ENCODE measurements around the gene ABCB10.
"Not testable (repeated sequence)": the region's sequence is repeated elsewhere in the genome, so short reads cannot be mapped to it uniquely, and the experiment has no call there.

ABCB10 gene

GRCh38 chr1:229570891-229571516 lies 12.5 kb upstream of the ABCB10 start:
- DNase-seq = no peak

GRCh38 chr1:229570305-229570704 lies 11.8 kb upstream of the ABCB10 start:
- DNase-seq = no peak

GRCh38 chr1:229567109-229567868 lies 8.8 kb upstream of the ABCB10 start:
- no peak for DNase-seq

GRCh38 chr1:229563701-229564100 lies 5.2 kb upstream of the ABCB10 start:
- DNase-seq = no peak

GRCh38 chr1:229563241-229563640 lies 4.7 kb upstream of the ABCB10 start:
- no peak for DNase-seq

- no peak for DNase-seq
These were observed 4.2 kb upstream of the ABCB10 start for GRCh38 chr1:229562686-229563085.

- no peak for DNase-seq
These were observed 2.6 kb upstream of the ABCB10 start for GRCh38 chr1:229561141-229561540.

GRCh38 chr1:229560124-229560523 lies 1.6 kb upstream of the ABCB10 start:
- not testable (repeated sequence) for DNase-seq

GRCh38 chr1:229559336-229559801 lies 862 bp upstream of the ABCB10 start:
- not testable (repeated sequence) for DNase-seq

- DNase-seq = peak; percentile 24
These were observed 543 bp downstream of the ABCB10 start for GRCh38 chr1:229557913-229558414.

GRCh38 chr1:229557200-229557850 lies 1.2 kb downstream of the ABCB10 start:
- no peak for DNase-seq

- DNase-seq = no peak
These were observed 3.5 kb downstream of the ABCB10 start for GRCh38 chr1:229554886-229555621.

- no peak for DNase-seq
These were observed 4.8 kb downstream of the ABCB10 start for GRCh38 chr1:229553621-229554130.

GRCh38 chr1:229552732-229553131 lies 5.8 kb downstream of the ABCB10 start:
- DNase-seq = no peak

- no peak for DNase-seq
These were observed 7.5 kb downstream of the ABCB10 start for GRCh38 chr1:229550812-229551567.

GRCh38 chr1:229547542-229547941 lies 11.0 kb downstream of the ABCB10 start:
- no peak for DNase-seq

GRCh38 chr1:229544587-229544986 lies 13.9 kb downstream of the ABCB10 start:
- no peak for DNase-seq

GRCh38 chr1:229539863-229540506 lies 18.5 kb downstream of the ABCB10 start:
- DNase-seq = no peak

- DNase-seq = no peak
These were observed 19.6 kb downstream of the ABCB10 start for GRCh38 chr1:229538945-229539344.

- DNase-seq = no peak
These were observed 20.6 kb downstream of the ABCB10 start for GRCh38 chr1:229537894-229538293.

GRCh38 chr1:229536982-229537381 lies 21.5 kb downstream of the ABCB10 start:
- no peak for DNase-seq
